Raji (cell line): ENCODE measurements around the gene TGIF1.

Experiments
- POLR2A ChIP-seq: IDR thresholded peaks from 2 replicates; pipeline ENCODE4 v1.6.1; 2011; ENCODE audit warnings: low read depth, low read length, control low read depth; ENCODE audit not compliant: insufficient read depth

The TGIF1 gene

DNA sequence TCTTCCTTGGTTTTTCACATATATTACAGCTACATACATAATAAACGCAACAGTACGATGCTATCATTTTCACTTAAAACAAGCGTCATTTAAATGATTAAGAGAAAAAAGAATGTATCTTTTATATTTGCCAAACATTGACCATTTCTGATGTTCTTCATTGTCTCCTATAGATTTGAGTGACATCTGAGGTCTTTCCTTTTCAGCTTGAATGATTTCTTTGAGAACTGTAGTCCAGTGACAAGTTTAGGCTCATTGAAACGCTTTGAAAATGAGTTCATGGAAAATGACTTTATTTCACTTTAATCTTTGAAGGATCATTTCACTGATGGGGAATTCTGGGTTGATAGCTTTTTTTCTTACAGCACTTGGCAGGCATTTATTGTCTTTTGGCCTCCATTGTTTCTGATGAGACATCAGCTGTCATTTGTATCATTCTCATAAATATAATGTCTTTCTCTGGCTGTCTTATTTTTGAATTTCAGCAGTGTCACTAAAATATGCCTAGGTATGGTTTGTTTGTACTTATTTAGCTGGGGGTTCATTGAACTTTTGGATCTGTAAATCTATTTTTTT is 10.9 kb downstream of the TGIF1 start:
- TF ChIP-seq POLR2A = no peak

DNA sequence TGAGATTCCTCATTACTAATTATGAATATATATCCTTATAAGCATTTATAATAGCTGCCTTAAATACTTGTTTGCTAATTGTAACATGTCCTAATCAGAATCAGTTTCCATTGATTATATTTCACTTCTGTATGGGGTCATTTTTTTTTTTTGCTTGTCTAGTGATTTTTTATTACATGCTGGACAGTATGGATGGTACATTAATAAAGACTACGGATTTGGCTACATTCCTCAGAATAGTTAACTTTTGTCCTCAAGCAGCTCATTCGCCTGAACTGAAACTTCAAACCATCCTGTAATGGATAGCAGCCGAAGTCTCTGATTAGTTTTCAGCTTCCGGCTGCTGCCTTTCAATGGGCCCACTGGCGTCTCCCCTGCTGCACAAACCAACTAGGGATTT is 11.7 kb downstream of the TGIF1 start:
- TF ChIP-seq POLR2A = no peak

DNA sequence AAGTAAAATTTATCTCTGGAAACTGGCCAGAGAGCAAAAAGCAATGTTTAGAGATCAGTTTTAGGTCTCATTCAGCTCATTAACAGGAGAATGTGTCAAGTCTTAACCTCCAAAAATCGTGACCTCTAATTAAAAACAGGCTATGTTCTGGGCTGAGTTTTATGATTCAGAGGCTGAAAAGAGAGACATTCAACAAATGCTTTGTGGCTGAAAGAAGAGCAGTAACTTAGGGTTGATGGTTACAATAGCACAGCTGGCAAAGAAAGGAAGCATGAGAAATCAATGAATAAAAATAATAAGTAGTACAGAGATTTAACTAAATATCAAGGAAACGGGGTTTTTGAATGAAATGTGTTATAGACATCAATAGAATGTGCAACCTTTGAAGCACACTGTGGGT is 13.1 kb downstream of the TGIF1 start:
- no peak for TF ChIP-seq POLR2A

DNA sequence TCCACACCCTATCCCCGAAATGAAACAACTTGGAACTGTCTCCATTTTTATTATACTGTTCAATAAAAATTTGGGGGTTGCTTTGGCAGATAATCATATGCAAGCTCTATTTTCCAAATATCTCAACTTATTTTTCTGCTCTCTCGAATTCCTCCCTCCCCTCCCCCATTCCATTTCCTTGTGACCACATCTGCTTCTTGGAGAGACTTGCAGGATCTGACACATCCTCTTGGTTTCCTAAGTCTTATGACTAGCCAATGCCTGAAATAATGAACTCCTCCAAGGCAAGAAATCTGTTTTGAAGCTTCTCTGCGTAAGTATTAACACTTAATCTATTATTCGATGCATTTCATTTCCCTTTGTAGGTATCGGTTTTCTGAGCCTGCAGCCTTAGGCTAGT is 16.1 kb downstream of the TGIF1 start:
- TF ChIP-seq POLR2A = no peak

DNA sequence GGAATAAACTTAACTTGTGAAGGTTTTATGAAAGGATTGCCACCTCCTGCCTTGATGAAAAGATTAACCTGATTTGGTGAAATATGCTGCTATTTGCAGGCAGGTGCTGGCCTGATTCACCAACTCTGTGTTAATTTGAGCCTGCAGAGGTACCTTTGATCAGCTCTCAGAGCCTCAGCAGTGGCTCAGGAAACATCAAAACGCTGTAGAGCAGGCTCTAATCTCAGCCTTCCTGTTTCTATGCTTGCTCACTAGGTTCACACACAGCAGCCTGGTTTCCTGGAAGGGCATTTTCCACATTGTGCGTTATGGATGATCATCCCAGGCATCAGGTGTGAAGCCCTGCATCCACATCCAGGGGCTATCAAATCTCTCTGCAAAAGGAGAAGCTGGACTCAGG is 16.9 kb downstream of the TGIF1 start:
- no peak for TF ChIP-seq POLR2A

DNA sequence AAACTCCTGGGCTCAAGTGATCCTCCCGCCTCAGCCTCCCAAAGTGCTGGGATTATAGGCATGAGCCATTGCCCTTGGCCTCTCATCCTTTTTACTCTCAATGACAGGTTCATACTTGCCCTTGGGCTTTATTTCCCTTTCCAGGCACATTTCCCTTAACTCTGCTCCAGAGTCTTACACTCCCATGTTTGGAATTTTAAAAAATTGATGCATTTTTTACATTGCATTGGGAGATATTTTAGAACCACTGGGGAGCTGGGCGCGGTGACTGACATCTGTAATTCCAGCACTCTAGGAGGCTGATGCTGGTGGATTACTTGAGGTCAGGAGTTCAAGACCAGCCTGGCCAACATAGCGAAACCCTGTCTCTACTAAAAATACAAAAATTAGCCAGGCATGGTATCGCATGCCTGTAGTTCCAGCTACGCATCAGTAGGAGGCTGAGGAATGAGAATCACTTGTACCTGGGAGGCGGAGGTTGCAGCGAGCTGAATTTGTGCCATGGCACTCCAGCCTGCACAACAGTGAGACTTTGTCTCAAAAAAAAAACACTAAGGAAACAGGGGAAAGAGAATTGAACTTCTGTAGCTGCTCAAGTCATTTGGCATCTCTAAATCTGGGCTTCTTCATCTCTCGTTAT is 18.2 kb downstream of the TGIF1 start:
- no peak for TF ChIP-seq POLR2A

DNA sequence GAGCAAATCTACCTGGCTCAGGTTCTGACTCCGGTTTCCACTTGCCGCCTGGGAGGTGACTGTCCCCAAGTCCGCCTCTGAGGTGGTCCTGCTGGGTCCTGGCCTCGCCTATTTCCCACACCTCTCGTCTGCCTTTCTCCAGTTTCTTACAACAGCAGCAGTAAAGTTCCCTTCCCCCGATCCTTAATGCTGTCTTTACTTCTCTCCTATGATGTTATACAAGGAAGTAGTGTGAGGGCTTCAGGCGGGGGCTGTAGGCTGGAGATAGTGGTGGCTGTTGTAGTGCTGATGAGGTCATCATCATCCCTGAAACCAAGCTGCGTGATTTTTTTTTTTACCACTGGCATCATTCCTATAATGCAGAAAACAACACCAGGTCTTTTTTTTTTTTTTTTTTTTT is 18.9 kb downstream of the TGIF1 start:
- TF ChIP-seq POLR2A = no peak

DNA sequence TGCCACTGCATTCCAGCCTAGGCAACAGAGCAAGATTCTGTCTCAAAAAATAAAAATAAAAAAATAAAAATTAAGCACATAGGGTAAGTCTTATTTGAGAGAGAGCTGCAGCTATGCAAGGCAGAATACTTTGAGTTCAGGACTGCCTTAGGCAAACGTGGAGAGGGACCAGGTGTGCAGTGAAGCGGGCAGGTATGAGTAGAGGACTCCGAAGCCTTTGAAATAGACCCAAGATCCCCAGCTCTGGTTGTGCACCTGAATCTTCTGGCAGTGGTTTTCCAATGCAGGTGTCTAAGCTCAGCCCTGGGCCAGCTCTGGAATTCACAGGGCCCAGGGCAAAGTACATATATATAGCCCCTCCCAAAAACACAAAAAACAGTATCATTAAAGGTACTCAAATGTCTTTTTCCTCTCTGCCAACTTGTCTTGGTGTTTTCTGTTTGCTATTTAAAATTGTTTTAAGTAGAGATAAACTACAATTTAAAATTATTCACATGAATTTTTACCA is 21.2 kb downstream of the TGIF1 start:
- no peak for TF ChIP-seq POLR2A

DNA sequence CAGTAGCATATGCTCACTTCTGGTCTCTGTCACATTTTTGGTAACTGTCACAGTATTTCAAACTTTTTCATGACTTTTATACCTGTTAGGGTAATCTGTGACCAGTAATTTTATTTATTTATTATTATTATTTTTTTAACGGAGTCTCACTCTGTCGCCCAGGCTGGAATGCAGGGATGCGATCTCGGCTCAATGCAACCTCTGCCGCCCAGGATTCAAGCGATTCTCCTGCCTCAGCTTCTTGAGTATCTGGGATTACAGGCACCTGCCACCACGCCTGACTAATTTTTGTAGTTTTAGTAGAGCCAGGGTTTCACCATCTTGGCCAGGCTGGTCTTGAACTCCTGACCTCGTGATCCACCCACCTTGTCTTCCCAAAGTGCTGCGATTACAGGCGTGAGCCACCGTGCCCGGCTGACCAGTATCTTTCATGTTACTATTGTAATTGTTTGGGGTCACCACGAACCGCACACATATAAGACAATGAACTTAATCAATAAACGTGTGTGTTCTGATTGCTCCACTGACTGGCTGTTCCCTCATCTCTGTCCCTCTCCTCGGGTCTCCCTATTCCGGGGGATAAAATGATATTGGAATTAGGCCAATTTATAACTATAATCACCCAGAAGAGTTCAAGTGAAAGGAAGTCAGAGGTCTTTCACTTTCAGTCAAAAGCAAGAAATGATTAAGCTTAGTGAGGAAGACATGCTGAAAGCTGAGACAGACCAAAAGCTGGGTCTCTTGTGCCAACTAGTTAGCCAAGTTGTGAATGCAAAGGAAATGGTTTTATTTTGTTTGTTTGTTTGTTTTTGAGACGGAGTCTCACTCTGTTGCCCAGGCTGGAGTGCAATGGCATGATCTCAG is 22.9 kb downstream of the TGIF1 start:
- no peak for TF ChIP-seq POLR2A

DNA sequence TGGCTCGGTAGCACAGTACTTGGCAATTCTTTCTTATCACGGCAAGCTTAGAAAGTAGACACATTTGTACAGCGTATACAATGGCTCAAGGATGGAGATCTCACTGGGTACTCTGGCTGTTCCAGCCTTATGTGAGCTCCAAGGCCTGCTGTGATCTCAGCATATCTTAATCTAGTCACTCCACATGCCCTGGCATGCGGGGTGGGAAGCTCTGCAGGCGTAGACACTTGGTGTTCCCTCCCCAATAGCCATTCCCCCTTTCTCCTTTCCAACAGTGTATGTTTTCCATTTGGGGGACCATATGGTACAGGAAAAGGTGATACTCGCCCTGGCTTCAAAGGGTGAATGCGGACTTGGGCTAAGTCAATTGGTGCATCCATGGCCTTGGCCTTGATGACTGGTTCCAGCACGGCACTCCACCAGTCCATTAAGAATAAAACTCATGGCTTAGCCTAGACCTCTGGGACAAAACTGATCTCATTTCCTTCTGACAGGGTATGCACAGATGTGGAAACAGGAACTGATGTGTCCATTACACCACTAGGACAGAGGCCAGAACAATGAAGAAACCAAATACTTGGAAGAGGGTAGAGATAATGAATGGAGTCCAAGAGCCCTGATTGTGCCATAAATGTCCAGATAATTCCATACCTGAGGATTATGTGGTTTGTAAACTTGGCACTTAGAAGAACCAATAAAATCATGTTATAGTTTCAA is 28.4 kb downstream of the TGIF1 start:
- no peak for TF ChIP-seq POLR2A

DNA sequence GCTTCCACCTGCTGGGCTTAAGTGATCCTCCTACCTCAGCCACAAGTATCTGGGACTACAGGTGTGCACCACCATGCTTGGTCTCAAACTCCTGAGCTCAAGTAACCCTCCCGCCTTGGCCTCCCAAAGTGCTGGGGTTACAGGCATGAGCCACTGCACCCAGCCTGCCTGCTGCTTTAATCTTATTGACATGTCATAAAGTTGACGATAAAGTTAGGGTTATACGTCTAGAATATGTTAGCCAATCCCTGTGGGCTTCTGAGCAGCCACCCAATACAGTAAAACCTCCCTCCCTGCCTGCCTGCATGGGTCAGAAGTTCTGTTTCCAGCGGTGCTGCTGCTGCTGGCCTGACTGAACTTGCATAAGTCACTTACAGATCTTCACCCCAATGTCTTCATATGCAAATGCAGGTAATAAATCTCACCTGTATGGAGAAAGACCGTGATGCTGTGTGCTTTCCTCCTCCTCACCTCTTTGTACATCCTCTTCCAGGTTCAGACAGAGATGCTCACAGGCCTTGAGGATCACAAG is 30.1 kb downstream of the TGIF1 start:
- TF ChIP-seq POLR2A = no peak

DNA sequence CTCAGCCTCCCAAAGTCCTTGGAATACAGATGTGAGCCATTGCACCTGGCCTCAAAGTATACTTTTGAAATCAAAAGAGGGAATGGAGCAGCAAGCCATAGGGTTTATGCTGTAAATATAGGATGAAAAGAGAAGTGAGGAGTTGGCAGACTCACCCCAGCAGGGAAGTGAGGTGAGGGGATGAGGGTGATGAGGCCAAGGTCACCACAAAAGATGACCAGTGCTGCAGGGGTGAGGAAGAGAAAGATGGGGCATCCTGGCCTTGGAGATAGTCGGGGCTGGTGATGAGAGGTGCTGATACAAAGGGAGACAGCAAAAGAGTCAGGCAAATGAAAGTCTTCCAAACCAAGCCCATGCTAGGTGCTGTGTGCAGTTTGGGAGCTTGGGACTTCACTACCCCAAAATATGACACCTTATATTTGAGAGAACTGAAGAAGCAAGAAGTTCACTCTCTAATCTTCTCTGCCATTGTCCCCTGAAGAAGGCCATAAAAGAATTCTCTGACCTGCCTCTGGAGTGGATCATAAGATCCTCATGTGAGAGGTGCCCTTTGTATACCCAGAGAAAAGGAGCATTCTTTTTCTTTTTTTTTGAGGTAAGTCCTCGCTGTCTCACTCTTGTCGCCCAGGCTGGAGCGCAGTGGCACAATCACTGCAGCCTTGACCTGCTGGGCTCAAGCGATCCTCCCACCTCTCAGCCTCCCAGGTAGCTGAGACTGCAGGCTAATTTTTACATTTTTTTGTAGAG is 31.0 kb downstream of the TGIF1 start:
- TF ChIP-seq POLR2A = no peak

DNA sequence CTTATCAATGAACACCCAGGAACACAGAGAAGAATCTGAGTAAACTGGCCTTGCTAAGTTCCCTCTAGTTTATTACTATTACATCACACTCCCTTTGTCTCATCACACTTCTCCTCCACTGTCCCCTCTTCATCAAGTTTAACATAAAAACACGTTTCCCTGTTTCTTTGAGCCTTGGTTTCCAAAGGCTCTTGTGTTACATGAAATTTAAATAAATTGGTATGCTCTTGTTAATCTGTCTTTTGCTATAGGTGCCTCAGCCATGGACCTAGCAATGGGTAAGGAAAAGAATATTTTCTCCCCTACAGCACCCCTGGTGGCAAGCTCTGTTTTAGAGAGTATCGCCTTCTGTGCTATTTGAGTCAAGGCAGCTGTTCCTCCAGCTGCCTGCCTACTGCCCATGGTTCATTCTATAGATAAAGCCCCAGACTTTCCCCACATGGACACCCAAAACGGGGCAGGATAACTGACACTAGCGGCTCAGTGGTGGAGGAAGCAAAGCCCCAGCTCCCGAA is 31.8 kb downstream of the TGIF1 start:
- TF ChIP-seq POLR2A = no peak

DNA sequence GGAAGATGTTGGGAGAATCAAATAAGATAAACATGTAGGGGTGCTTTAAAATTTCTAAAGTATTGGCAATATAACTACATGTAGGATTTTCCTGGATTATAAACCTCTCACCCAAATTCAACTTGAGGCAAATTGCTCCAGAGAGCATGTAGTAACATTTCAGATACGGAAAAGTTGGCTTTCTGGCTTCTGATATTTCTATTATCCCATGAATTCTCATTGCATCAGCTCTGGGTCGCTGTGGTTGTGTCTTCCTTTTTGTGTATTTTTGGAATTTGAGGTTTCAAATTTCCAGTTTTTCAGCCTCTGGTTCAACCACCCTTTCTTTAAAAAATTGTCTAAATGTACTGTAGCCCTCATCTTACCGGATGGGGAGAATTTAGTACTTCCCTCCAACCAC is 32.3 kb downstream of the TGIF1 start:
- no peak for TF ChIP-seq POLR2A
